Activated gamma-delta T cell (primary cell): Measurements from ENCODE around the gene EMID1.

Experiments used
- DNase-seq: peaks from one replicate; lab custom pipeline; 2025; lab: John Stamatoyannopoulos, UW

Gene EMID1

GRCh38 chr22:29195118-29195963, 10.4 kb upstream of the EMID1 start:
- no peak for DNase-seq

- no peak for DNase-seq
Observed at GRCh38 chr22:29195964-29196666, 9.6 kb upstream of the EMID1 start.

GRCh38 chr22:29197096-29197495, 8.6 kb upstream of the EMID1 start:
- DNase-seq = no peak

GRCh38 chr22:29198240-29198639, 7.5 kb upstream of the EMID1 start:
- no peak for DNase-seq

- DNase-seq = no peak
Observed at GRCh38 chr22:29199702-29200400, 5.8 kb upstream of the EMID1 start.

- DNase-seq = no peak
Observed at GRCh38 chr22:29200901-29201300, 4.8 kb upstream of the EMID1 start.

- DNase-seq = no peak
Observed at GRCh38 chr22:29201782-29202181, 3.9 kb upstream of the EMID1 start.

GRCh38 chr22:29202212-29203192, 3.2 kb upstream of the EMID1 start:
- no peak for DNase-seq

GRCh38 chr22:29203488-29204454, 1.9 kb upstream of the EMID1 start:
- no peak for DNase-seq

GRCh38 chr22:29204455-29205183, 1.1 kb upstream of the EMID1 start:
- no peak for DNase-seq

- DNase-seq = no peak
Observed at GRCh38 chr22:29205252-29205593, 473 bp upstream of the EMID1 start.

- no peak for DNase-seq
Observed at GRCh38 chr22:29206372-29207242, 911 bp downstream of the EMID1 start.

GRCh38 chr22:29207243-29207550, 1.5 kb downstream of the EMID1 start:
- DNase-seq = no peak

- DNase-seq = no peak
Observed at GRCh38 chr22:29207562-29208501, 2.1 kb downstream of the EMID1 start.

GRCh38 chr22:29208502-29208862, 2.8 kb downstream of the EMID1 start:
- no peak for DNase-seq

- DNase-seq = no peak
Observed at GRCh38 chr22:29208879-29209623, 3.4 kb downstream of the EMID1 start.

- no peak for DNase-seq
Observed at GRCh38 chr22:29209624-29209929, 3.9 kb downstream of the EMID1 start.
